GM18505 (cell line): ENCODE results near the gene OBSCN.

Source experiments
- ATAC-seq: cut with Tn5 transposase; IDR thresholded peaks from one replicate; pipeline ENCODE4 v1.9.1; 2021; ENCODE audit not compliant: unreplicated experiment
- POLR2A ChIP-seq: IDR thresholded peaks from 4 replicates; pipeline ENCODE4 v1.6.1; 2011; ENCODE audit warnings: borderline replicate concordance; ENCODE audit not compliant: insufficient read depth, insufficient read length; ENCODE audit errors: extremely low read depth

Gene OBSCN

GRCh38 chr1:228392111-228392936, 184.5 kb downstream of the OBSCN start:
- no peak for TF ChIP-seq POLR2A
- ATAC-seq = no peak

- TF ChIP-seq POLR2A = no peak
- ATAC-seq = no peak
These were observed 185.4 kb downstream of the OBSCN start for GRCh38 chr1:228393268-228393701.

- TF ChIP-seq POLR2A = no peak
- ATAC-seq = no peak
These were observed 186.1 kb downstream of the OBSCN start for GRCh38 chr1:228393811-228394570.

- no peak for ATAC-seq
- no peak for TF ChIP-seq POLR2A
These were observed 186.9 kb downstream of the OBSCN start for GRCh38 chr1:228394571-228395394.

GRCh38 chr1:228396770-228397662, 189.2 kb downstream of the OBSCN start:
- no peak for ATAC-seq
- no peak for TF ChIP-seq POLR2A

- no peak for TF ChIP-seq POLR2A
- ATAC-seq = no peak
These were observed 190.1 kb downstream of the OBSCN start for GRCh38 chr1:228397966-228398365.

GRCh38 chr1:228398741-228399461, 191.1 kb downstream of the OBSCN start:
- TF ChIP-seq POLR2A = no peak
- ATAC-seq = no peak

GRCh38 chr1:228399531-228400236, 191.8 kb downstream of the OBSCN start:
- TF ChIP-seq POLR2A = no peak
- ATAC-seq = no peak

GRCh38 chr1:228400237-228400651, 192.4 kb downstream of the OBSCN start:
- no peak for TF ChIP-seq POLR2A
- no peak for ATAC-seq

GRCh38 chr1:228400692-228401454, 193.0 kb downstream of the OBSCN start:
- no peak for ATAC-seq

More at GRCh38 chr1:228400692-228401454, 193.0 kb downstream of the OBSCN start:
- TF ChIP-seq POLR2A = no peak
